Common myeloid progenitor, CD34-positive (primary cell): ENCODE measurements around the gene CHMP1A.
"Not testable (repeated sequence)": the region's sequence is repeated elsewhere in the genome, so short reads cannot be mapped to it uniquely, and the experiment has no call there.

Experiments
- CTCF ChIA-PET: fragments of 350-600 bp; sonication (Branson Sonifier 250); formaldehyde crosslinking; loops from one replicate; lab custom pipeline; 2021; ENCODE audit warnings: antibody characterized with exemption; lab: Charles Lee
- POLR2A ChIA-PET: fragments of 350-600 bp; sonication (Branson Sonifier 250); formaldehyde crosslinking; loops from one replicate; lab custom pipeline; 2021; ENCODE audit warnings: antibody characterized with exemption; lab: Charles Lee
- DNase-seq, 3 donors: peaks; one replicate each; pipeline versions ENCODE4 v3.0.0 to v3.0.0-alpha.2; 2013
- H3K27ac ChIP-seq, 2 experiments: 1 replicate in 1 of 2; 2 replicates in 1 of 2; pipeline ENCODE4 v1.7.0; 2013; ENCODE audit warnings: inconsistent platforms in 2 of 2, low read length in 2 of 2, mild to moderate bottlenecking in 2 of 2, low read depth in 1 of 2, moderate library complexity in 1 of 2; ENCODE audit not compliant: severe bottlenecking in 2 of 2, insufficient read depth in 1 of 2, poor library complexity in 1 of 2
- H3K27me3 ChIP-seq, 5 experiments: replicated peaks in 2 of 5; 1 replicate in 3 of 5; 2 replicates in 2 of 5; pipeline versions ENCODE4 v1.6.1 to v1.7.0; 2013; ENCODE audit warnings: low read length in 4 of 5, mild to moderate bottlenecking in 2 of 5, moderate library complexity in 2 of 5, inconsistent platforms in 1 of 5; ENCODE audit not compliant: insufficient read depth in 5 of 5, control insufficient read depth in 4 of 5
- H3K36me3 ChIP-seq, 4 experiments: 1 replicate in 2 of 4; 2 replicates in 2 of 4; pipeline versions ENCODE4 v1.6.1 to v1.7.0; 2013; ENCODE audit warnings: low read length in 3 of 4, control low read depth in 1 of 4, mild to moderate bottlenecking in 1 of 4; ENCODE audit not compliant: control insufficient read depth in 4 of 4, insufficient read depth in 4 of 4
- H3K4me1 ChIP-seq, 4 experiments: 1 replicate in 3 of 4; 2 replicates in 1 of 4; pipeline versions ENCODE4 v1.6.1 to v1.7.1; 2013; ENCODE audit warnings: low read length in 3 of 4, mild to moderate bottlenecking in 3 of 4, control low read depth in 1 of 4, inconsistent platforms in 1 of 4, moderate library complexity in 1 of 4; ENCODE audit not compliant: control insufficient read depth in 4 of 4, insufficient read depth in 4 of 4; ENCODE audit errors: control extremely low read depth in 1 of 4
- H3K4me3 ChIP-seq, 7 experiments: 1 replicate in 4 of 7; 2 replicates in 3 of 7; pipeline versions ENCODE4 v1.5.1 to v1.7.0; 2013; ENCODE audit warnings: mild to moderate bottlenecking in 7 of 7, low read length in 6 of 7, moderate library complexity in 6 of 7, inconsistent platforms in 2 of 7, low read depth in 2 of 7, control low read depth in 1 of 7; ENCODE audit not compliant: insufficient read depth in 4 of 7, control insufficient read depth in 1 of 7; ENCODE audit errors: extremely low read depth in 1 of 7
- H3K9me3 ChIP-seq, 5 experiments: 1 replicate in 4 of 5; 2 replicates in 1 of 5; pipeline versions ENCODE4 v1.6.1 to v1.7.1; 2013; ENCODE audit warnings: low read length in 4 of 5, mild to moderate bottlenecking in 2 of 5, inconsistent platforms in 1 of 5, low read depth in 1 of 5, moderate library complexity in 1 of 5; ENCODE audit not compliant: control insufficient read depth in 4 of 5, insufficient read depth in 2 of 5; ENCODE audit errors: control extremely low read depth in 1 of 5
- WGBS: methylation state at CpG from one replicate; pipeline ENCODE4 v1.1.5; 2013; ENCODE audit not compliant: insufficient coverage; 5-methylcytosine and 5-hydroxymethylcytosine counted together

The CHMP1A gene

DNA sequence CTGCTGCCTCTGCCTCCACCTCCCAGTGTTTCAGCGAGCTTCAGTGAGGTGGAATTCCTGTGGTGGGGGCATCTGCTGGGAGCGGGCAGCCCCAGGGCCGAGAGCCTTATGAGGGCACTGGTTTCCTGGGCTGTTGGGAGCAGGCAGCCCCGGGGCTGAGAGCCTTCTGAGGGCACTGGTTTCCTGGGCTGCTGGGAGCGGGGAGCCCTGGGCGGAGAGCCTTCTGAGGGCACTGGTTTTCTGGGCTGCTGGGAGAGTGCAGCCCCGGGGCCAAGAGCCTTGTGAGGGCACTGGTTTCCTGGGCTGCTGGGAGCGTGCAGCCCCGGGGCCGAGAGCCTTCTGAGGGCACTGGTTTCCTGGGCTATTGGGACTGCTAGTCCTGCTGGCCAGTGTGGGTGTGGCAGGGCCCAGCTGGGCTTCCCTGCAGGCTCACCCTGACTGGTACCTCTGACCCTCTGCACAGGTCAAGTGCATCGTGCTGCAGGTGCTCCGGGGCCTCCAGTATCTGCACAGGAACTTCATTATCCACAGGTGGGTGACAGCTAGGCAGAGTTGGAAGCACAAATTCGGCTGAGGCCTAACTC, 34.6 kb upstream of the CHMP1A start:
- Histone ChIP-seq H3K27me3 (no peaks in the 10 kb centered on the region), H3K27ac (no peak overlapping the region), H3K4me3 (no peak overlapping the region), H3K4me1 (peaks cover 0 to 20% (median 20%) of the 10 kb centered on the region in 4 experiments), H3K9me3 (no peaks in the 10 kb centered on the region), H3K36me3 (peaks cover 5 to 66% (median 38%) of the 10 kb centered on the region in 4 experiments)
- POLR2A ChIA-PET, result no interaction called here
- CTCF ChIA-PET, result no interaction called here
- WGBS, result 96% methylated on average over 13 of the region's 13 CpGs
- no peak for DNase-seq

DNA sequence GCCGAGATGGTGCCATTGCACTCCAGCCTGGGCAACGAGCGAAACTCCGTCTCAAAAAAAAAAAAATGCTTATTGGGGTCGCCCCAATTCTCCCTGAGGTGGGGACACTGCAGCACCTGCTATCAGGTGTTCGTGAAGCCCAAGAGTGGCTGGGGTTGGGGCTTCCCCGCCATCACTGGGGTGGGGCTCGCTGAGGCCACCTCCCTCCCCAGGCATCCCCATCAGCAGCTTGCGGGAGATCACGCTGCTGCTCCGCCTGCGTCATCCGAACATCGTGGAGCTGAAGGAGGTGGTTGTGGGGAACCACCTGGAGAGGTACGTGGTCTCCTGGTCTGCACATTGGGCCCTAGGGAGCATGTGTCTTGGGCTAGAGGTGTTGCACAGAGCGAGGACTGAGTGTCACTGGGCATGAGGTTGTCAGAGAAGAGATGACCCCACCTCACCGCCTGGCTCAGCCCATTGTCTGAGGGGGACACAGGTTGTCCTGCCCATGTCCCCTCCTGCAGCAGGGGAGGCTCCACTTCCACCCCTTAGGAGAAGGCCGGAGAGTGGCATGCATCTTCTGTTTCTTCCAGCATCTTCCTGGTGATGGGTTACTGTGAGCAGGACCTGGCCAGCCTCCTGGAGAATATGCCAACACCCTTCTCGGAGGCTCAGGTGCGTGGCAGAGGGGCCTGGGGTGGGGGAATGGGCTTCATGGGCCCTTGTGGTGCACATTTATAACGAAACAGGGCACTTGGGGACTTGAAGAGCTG, 33.9 kb upstream of the CHMP1A start:
- H3K4me3 ChIP-seq, result no peak overlapping the region
- no peaks in the 10 kb centered on the region for H3K9me3 ChIP-seq
- H3K36me3 ChIP-seq, result peaks cover 5 to 65% (median 37%) of the 10 kb centered on the region in 4 experiments
- peaks cover 0 to 18% (median 15%) of the 10 kb centered on the region in 4 experiments for H3K4me1 ChIP-seq
- ChIA-PET CTCF (no interaction called here), POLR2A (no interaction called here)
- DNase-seq, result no peak
- 98% methylated on average over 13 of the region's 21 CpGs for WGBS
- no peaks in the 10 kb centered on the region for H3K27me3 ChIP-seq
- H3K27ac ChIP-seq, result no peak overlapping the region

DNA sequence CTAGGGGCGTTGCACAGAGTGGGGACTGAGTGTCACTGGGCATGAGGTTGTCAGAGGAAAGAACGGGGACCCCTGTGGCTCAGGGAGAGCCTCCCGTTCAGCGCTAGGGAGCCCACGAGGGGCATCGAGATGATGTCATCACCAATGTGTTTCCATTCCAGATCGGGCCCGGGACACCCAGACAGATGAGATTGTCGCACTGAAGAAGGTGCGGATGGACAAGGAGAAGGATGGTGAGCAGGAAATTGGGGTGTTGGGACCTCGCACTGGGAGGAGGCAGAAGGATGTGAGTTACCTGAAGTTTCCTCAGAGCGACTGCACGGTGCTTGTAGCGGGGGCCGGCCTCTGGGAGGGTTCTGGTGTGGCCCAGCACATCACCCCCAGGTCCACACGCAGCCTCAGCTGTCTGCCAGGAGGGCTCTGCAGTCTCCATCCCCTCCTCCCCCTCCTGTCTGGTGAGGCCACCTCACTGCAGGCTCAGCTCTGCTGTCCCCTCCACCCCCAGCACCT, 32.9 kb upstream of the CHMP1A start:
- WGBS, result 99% methylated on average over 13 of the region's 16 CpGs
- Histone ChIP-seq H3K4me1 (peaks cover 0 to 14% (median 12%) of the 10 kb centered on the region in 4 experiments), H3K4me3 (no peak overlapping the region), H3K9me3 (peaks cover 0 to 3% (median 0%) of the 10 kb centered on the region in 5 experiments), H3K27ac (no peak overlapping the region), H3K27me3 (no peaks in the 10 kb centered on the region), H3K36me3 (peaks cover 3 to 61% (median 33%) of the 10 kb centered on the region in 4 experiments)
- ChIA-PET CTCF (interaction anchor here (1.2 to 2.1 kb wide), 2 partner anchors 9 to 74 kb away, joined by 3 to 9 read pairs; no protein-coding TSS in a partner anchor), POLR2A (no interaction called here)
- DNase-seq, result no peak

DNA sequence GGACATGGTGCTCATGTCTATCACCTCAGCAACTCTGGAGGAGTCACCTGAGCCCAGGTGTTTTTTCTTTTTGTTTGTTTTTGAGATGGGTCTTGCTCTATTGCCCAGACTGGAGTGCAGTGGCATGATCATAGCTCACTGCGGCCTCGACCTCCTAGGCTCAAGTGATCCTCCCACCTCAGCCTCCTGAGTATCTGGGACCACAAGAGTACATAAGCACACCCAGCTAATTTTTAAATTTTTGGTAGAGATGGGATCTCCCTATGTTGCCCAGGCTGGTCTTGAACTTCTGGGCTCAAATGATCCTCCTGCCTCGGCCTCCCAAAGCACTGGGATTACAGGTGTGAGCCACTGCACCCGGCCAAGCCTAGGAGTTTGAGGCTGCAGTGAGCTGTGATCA, 32.1 kb upstream of the CHMP1A start:
- Histone ChIP-seq H3K4me1 (peaks cover 0 to 14% (median 12%) of the 10 kb centered on the region in 4 experiments), H3K36me3 (peaks cover 3 to 54% (median 29%) of the 10 kb centered on the region in 4 experiments)
- 100% methylated on average over 2 of the region's 4 CpGs for WGBS
- POLR2A ChIA-PET, H3K27me3 ChIP-seq, H3K4me3 ChIP-seq, H3K9me3 ChIP-seq, H3K27ac ChIP-seq, DNase-seq: not testable (repeated sequence)
- CTCF ChIA-PET, result interaction anchor here (0.6 to 2.1 kb wide), 4 partner anchors 10 to 102 kb away, joined by 3 to 9 read pairs (median 3); no protein-coding TSS in a partner anchor

DNA sequence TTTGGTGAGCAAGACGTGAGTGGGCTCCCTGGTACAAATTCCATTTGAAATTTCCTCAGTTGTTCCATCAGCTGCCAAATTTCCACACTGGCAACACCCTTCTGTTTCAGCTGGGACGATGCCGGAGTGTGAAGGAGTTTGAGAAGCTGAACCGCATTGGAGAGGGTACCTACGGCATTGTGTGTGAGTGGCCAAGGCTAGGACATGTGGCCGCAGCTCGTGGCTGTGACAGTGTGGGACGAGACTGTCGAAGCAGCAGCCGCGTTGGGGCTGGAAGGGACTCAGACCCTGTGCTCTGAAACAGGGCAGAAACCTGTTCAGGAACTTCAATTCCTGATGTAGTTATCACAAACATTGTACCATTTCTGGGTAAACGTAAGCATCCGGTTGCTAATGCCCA, 31.6 kb upstream of the CHMP1A start:
- no peaks in the 10 kb centered on the region for H3K27me3 ChIP-seq
- DNase-seq, result no peak
- POLR2A ChIA-PET, result no interaction called here
- no peak overlapping the region for H3K4me3 ChIP-seq
- H3K4me1 ChIP-seq, result peaks cover 0 to 14% (median 12%) of the 10 kb centered on the region in 4 experiments
- CTCF ChIA-PET, result interaction anchor here (0.6 to 2.1 kb wide), 4 partner anchors 10 to 103 kb away, joined by 3 to 9 read pairs (median 3); no protein-coding TSS in a partner anchor
- H3K27ac ChIP-seq, result no peak overlapping the region
- H3K9me3 ChIP-seq, result peaks cover 0 to 6% (median 0%) of the 10 kb centered on the region in 5 experiments
- peaks cover 3 to 50% (median 26%) of the 10 kb centered on the region in 4 experiments for H3K36me3 ChIP-seq
- 97% methylated on average over 12 of the region's 13 CpGs for WGBS

DNA sequence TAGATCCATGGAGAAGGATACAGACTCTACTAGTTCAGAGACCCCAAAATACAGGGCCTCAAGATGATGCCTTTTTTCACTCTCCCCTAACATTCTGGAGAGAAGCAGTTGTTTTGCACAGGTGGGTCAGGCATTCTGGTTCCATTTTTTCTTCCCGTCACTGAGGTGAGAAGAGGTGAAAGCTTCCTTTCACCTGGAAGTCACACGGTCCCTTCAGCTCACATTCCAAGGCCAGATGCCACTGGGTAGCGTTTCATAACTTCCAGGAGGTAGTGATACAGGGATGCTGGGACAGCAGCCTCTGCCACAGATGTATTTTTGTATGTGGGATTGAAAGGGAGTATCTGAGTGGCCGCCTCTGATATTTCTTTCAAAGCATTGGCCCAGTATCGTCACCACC, 30.9 kb upstream of the CHMP1A start:
- POLR2A ChIA-PET, result no interaction called here
- no peak for DNase-seq
- CTCF ChIA-PET, result interaction anchor here (1.3 kb wide), 1 partner anchor 104 kb away, joined by 3 read pairs; no protein-coding TSS in a partner anchor
- Histone ChIP-seq H3K27ac (no peak overlapping the region), H3K9me3 (peaks cover 0 to 6% (median 0%) of the 10 kb centered on the region in 5 experiments), H3K4me3 (no peak overlapping the region), H3K27me3 (no peaks in the 10 kb centered on the region), H3K4me1 (peaks cover 0 to 14% (median 12%) of the 10 kb centered on the region in 4 experiments), H3K36me3 (peaks cover 0 to 43% (median 22%) of the 10 kb centered on the region in 4 experiments)
- WGBS, result 96% methylated on average over 3 of the region's 5 CpGs
